Stomach (tissue), 9 donors: ENCODE data around the gene PFDN4. TPM values are rescaled to one million over a fixed set of nuclear protein-coding genes. Genes with fewer than 3 reads are reported as not detected.
"Not testable (repeated sequence)": the region's sequence is repeated elsewhere in the genome, so short reads cannot be mapped to it uniquely, and the experiment has no call there.

Experiments used
- DNase-seq, 2 donors: peaks; one replicate each; pipeline versions ENCODE4 v3.0.0 to v3.0.0-alpha.2; 2013 to 2019
- H3K27ac ChIP-seq, 5 donors: fragments of 200-600 bp in 4 of 5; sonication (generic) in 4 of 5; one replicate each; pipeline ENCODE4 v1.5.1; 2013 to 2019; ENCODE audit warnings: mild to moderate bottlenecking in 1 of 5, moderate library complexity in 1 of 5
- H3K27me3 ChIP-seq, 3 donors: fragments of 200-600 bp; sonication (generic); one replicate each; pipeline ENCODE4 v1.5.1; 2017 to 2019; ENCODE audit warnings: mixed run types in 1 of 3
- H3K36me3 ChIP-seq, 4 donors: fragments of 200-600 bp; sonication (generic); 1 replicate in 3 of 4; 2 replicates in 1 of 4; pipeline ENCODE4 v1.5.1; 2016 to 2019
- H3K4me1 ChIP-seq, 4 donors: fragments of 200-600 bp; sonication (generic); one replicate each; pipeline ENCODE4 v1.5.1; 2016 to 2019
- H3K4me3 ChIP-seq, 4 donors: fragments of 200-600 bp; sonication (generic) in 3 of 4; one replicate each; pipeline ENCODE4 v1.5.1; 2016 to 2019; ENCODE audit warnings: mild to moderate bottlenecking in 1 of 4
- H3K9me3 ChIP-seq, 4 donors: fragments of 200-600 bp; sonication (generic); one replicate each; pipeline ENCODE4 v1.5.1; 2016 to 2019
- CTCF ChIP-seq, 7 experiments: fragments of 450-650 bp in 4 of 7; fragments of 200-600 bp in 3 of 7; sonication (generic) in 3 of 7; IDR thresholded peaks; one replicate each; pipeline ENCODE4 v1.5.1; 2016 to 2019; ENCODE audit warnings: antibody characterized with exemption in 7 of 7, control low read depth in 2 of 7, mild to moderate bottlenecking in 1 of 7
- EP300 ChIP-seq: sonication (generic); formaldehyde crosslinking; IDR thresholded peaks from one replicate; pipeline ENCODE4 v1.6.1; 2017; ENCODE audit warnings: antibody characterized with exemption
- POLR2A ChIP-seq, 4 donors: fragments of 450-650 bp; IDR thresholded peaks; one replicate each; pipeline ENCODE4 v1.6.1; 2016; ENCODE audit warnings: antibody characterized with exemption in 4 of 4, control low read depth in 2 of 4, mild to moderate bottlenecking in 1 of 4, moderate library complexity in 1 of 4
- POLR2AphosphoS5 ChIP-seq, 3 donors: sonication (generic); formaldehyde crosslinking; IDR thresholded peaks; one replicate each; pipeline ENCODE4 v1.6.1; 2016; ENCODE audit warnings: antibody characterized with exemption in 3 of 3
- WGBS, 5 donors: extraction: QIAGEN DNeasy Blood & Tissue Kit in 3 of 5; methylation state at CpG; one replicate each; pipeline versions ENCODE4 v1.1.5 to v1.1.7; 2013 to 2018; 5-methylcytosine and 5-hydroxymethylcytosine counted together
- intact Hi-C: fragments of 100-400 bp; cut with DNase I; formaldehyde crosslinking; loops from one replicate; pipeline ENCODE4 v1.15.1; 2023; ENCODE audit warnings: low total_unique reads
- polyA plus RNA-seq, 3 donors: library from polyadenylated mRNA; stranded (reverse); fragments of 200-250 nt; gene quantifications; one replicate each; pipeline ENCODE4 v1.2.3, GENCODE V29; 2013
- total RNA-seq, 5 donors: library from RNA; depleted of rRNA; stranded (reverse); fragments of >200 nt; gene quantifications; one replicate each; pipeline versions ENCODE4 v1.1.0 to v1.2.3, GENCODE V29; 2014 to 2016
- donor health status: healthy with polysubstance abuse.
- donor health status: Bipolar disorder and iron deficiency.
- donor health status: healthy.

Gene PFDN4
- total and polyA plus RNA-seq, 8 donors: 49.8 to 70.6 (median 63.1) TPM

DNA sequence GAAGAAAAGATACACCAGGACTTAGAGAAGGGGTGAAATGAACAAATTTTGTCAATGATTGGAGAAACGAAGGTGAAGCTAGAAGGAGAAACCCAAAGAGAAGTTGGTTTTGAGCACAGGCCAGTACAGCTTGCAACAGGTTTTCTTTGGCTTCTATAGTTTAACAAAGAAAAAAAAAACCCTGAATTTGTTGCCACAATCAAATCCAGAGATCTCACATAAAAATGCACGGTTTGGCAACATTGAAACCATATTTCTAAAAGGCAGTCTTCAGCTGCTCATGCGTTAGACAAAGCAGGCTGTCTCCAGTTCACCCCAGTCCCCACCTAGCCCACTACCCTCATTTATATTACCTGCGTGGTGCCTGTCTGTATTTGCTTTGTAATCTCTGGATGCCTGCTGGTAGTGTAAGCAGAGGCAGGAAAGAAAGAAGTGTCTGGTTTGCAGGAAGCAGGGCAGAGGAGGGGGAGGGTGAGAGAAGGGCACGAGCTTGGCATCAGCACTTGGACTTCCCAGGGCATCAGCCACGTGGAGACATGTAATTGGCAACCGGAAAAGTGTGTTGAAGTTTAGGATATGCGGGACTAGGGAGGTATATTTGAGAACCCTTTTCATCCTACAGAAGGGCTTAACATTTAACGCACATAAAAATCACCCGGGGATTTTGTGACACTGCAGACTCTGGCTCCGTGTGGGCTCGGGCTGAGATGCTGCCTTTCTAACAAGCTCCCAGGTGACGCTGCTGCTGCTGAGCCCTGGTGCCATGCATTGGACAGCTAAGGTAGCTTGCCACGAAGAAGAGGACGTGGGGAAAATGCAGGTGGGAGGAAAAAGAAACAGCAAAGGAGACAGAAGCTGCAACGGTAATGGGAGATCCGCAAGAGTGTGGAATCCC lies 14.4 kb downstream of the PFDN4 start:
- WGBS, 5 donors: 37 to 55% (median 50%) methylated on average over 17 of the region's 17 CpGs
- peak; percentile 37 to 44 for DNase-seq
- H3K27ac ChIP-seq: no peak overlapping the region

DNA sequence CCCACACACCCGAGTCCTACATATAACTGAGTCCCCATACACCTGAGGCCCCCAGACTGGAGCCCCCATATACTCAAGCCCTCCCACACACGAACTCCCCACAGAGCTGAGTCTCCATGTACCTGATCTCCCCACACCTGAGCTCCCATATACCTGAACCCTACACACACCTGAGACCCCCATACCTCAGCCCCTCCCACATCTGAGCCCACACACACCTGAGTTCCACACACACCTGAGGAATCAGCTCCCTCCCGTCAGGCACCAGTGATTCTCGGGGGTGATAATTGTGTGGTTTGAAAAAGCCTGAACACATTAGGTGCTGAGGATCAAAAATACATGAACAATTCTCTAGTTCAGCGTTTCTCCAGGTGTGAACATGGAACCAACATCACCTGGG lies 15.4 kb downstream of the PFDN4 start:
- 73 to 82% (median 79%) methylated on average over 5 of the region's 5 CpGs for WGBS, 5 donors
- no peak overlapping the region for H3K4me3 ChIP-seq
- no peaks in the 10 kb centered on the region for H3K36me3 ChIP-seq
- H3K27ac ChIP-seq: no peak overlapping the region
- no peaks in the 10 kb centered on the region for H3K9me3 ChIP-seq
- no peak for TF ChIP-seq EP300
- H3K4me1 ChIP-seq: peaks cover 0 to 16% (median 5%) of the 10 kb centered on the region in 4 donors
- intact Hi-C loops: loop anchor here (10.0 kb wide), 1 partner anchor 422 kb away; no protein-coding TSS in a partner anchor
- no peaks in the 10 kb centered on the region for H3K27me3 ChIP-seq
- DNase-seq: no peak

More for the DNA sequence above, 14.4 kb downstream of the PFDN4 start:
- Histone ChIP-seq H3K36me3 (peaks cover 0 to 7% (median 5%) of the 10 kb centered on the region in 4 donors), H3K9me3 (no peaks in the 10 kb centered on the region), H3K4me3 (no peak overlapping the region), H3K27me3 (no peaks in the 10 kb centered on the region), H3K4me1 (peaks cover 0 to 16% (median 5%) of the 10 kb centered on the region in 4 donors)
- intact Hi-C loops: loop anchor here (10.0 kb wide), 1 partner anchor 423 kb away; no protein-coding TSS in a partner anchor
- TF ChIP-seq EP300: no peak
- TF ChIP-seq POLR2A (IDR thresholded peaks at IDR 0.05): no peak

DNA sequence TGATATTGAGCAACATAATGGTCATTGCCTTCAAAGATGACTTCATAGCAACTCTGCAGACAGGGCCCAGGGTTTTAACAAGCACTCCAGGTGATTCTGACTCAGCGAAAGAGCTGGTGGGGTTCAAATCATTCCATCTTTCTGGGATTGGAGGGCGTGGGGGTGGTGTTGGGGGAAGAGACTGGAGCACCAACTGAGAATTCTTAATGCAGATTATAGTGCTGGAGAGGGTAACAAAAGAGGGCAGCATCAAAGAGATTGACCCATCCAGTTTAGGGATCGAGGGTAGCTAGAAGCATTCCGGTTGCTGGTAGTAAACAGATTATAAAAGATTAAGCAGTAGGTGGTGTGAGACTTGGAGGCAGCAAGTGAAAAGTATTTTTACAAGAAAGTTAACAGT lies 15.9 kb downstream of the PFDN4 start:
- 55 to 69% (median 60%) methylated on average over 4 of the region's 4 CpGs for WGBS, 5 donors
- Histone ChIP-seq H3K9me3 (no peaks in the 10 kb centered on the region), H3K27me3 (no peaks in the 10 kb centered on the region), H3K4me1 (peaks cover 0 to 16% (median 5%) of the 10 kb centered on the region in 4 donors), H3K27ac (no peak overlapping the region), H3K4me3 (no peak overlapping the region), H3K36me3 (no peaks in the 10 kb centered on the region)
- intact Hi-C loops: loop anchor here (10.0 kb wide), 1 partner anchor 421 kb away; no protein-coding TSS in a partner anchor
- TF ChIP-seq EP300: no peak
- TF ChIP-seq POLR2A (IDR thresholded peaks at IDR 0.05): no peak
- TF ChIP-seq POLR2AphosphoS5 (IDR thresholded peaks at IDR 0.05): no peak
- no peak for TF ChIP-seq CTCF (IDR thresholded peaks at IDR 0.05)
- no peak for DNase-seq

DNA sequence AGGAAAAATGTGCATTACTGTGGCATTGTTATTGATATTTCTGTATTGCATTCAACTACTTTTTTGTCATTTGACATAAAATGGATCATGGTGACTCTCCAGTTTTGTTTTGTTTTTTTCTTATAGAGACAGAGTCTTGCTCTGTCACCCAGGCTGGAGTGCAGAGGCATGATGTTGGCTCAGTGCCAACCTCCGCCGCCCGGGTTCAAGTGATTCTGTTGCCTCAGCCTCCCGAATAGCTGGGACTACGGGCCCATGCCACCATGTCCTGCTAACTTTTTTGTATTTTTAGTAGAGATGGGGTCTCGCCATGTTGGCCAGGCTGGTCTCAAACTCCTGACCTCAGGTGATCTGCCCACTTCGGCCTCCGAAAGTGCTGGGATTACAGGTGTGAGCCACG lies 16.8 kb downstream of the PFDN4 start:
- H3K9me3 ChIP-seq, DNase-seq, H3K27me3 ChIP-seq, H3K4me3 ChIP-seq, H3K36me3 ChIP-seq, H3K27ac ChIP-seq: not testable (repeated sequence)
- 83 to 95% (median 92%) methylated on average over 9 of the region's 9 CpGs for WGBS, 5 donors
- intact Hi-C loops: loop anchor here (10.0 kb wide), 1 partner anchor 420 kb away; no protein-coding TSS in a partner anchor
- H3K4me1 ChIP-seq: peaks cover 0 to 16% (median 5%) of the 10 kb centered on the region in 4 donors

DNA sequence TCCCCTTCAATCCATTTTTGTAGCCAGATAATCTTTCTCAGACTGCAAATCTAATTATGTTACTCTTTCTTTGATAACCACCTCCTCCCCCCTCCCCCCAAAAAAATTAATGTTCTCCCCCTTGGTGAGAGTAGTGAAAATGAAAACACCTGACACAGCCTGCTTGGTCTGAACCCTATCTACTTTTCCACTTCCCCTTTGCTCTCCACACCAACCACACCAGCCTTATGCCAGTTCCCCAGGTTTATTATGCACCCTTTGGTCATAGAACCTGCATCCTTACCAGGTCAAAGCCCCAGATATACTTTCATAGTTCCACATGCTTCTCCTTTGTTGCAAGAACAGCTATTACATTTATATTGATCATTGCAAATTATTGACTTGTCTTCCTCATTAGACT lies 19.4 kb downstream of the PFDN4 start:
- no peak for DNase-seq
- no peak overlapping the region for H3K4me3 ChIP-seq
- TF ChIP-seq POLR2A (IDR thresholded peaks at IDR 0.05) (no peak), EP300 (no peak), CTCF (IDR thresholded peaks at IDR 0.05) (no peak), POLR2AphosphoS5 (IDR thresholded peaks at IDR 0.05) (no peak)
- intact Hi-C loops: loop anchor here (10.0 kb wide), 1 partner anchor 418 kb away; no protein-coding TSS in a partner anchor
- H3K27me3 ChIP-seq: no peaks in the 10 kb centered on the region
- peaks cover 0 to 4% (median 2%) of the 10 kb centered on the region in 4 donors for H3K4me1 ChIP-seq
- no peak overlapping the region for H3K27ac ChIP-seq
- no peaks in the 10 kb centered on the region for H3K36me3 ChIP-seq
- no peaks in the 10 kb centered on the region for H3K9me3 ChIP-seq
